Measurements from ENCODE around the gene MRPS33. TPM values are rescaled to one million over a fixed set of nuclear protein-coding genes. Genes with fewer than 3 reads are reported as not detected.
"Not testable (repeated sequence)": the region's sequence is repeated elsewhere in the genome, so short reads cannot be mapped to it uniquely, and the experiment has no call there.

MRPS33 gene
- total RNA-seq, 1 donor from 2014 or later: 42.0 TPM

DNA sequence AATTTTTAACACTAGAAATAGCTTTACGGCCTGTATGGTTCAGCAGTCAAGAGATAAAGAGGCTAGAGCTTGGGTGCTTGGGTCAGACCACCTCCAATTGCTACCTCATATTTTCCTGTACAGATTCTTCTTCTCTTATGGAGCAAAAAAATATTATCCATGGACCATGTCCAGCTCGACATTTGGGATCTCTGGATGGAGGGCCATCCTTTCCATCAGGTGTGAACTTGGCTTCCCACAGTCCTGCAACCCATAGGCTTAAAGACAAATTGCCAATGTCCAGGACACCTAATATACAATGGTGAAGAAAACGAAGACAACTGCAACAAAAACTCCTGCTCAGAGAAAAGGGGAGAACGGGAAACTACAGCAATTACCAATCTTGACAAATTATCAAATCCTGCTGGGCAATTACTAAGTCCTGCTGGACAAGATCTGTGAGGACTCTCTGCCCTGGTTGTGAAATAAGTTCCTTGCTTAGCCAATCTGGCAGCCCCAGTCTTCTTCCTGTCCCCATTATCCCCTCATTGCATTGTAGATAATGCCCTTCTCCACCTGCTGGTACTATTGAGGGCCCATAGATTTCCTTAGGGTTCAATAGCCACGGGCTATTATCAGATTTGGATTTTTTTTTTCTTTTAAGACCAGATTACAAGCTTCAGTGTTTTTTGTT, 48.1 kb downstream of the MRPS33 start:
- H3K4me3 Mint-ChIP-seq (ENCODE audit: unreplicated experiment): no peak overlapping the region
- no peaks in the 10 kb centered on the region for H3K36me3 Mint-ChIP-seq (ENCODE audit: unreplicated experiment)
- TF ChIP-seq, protein P1, sequence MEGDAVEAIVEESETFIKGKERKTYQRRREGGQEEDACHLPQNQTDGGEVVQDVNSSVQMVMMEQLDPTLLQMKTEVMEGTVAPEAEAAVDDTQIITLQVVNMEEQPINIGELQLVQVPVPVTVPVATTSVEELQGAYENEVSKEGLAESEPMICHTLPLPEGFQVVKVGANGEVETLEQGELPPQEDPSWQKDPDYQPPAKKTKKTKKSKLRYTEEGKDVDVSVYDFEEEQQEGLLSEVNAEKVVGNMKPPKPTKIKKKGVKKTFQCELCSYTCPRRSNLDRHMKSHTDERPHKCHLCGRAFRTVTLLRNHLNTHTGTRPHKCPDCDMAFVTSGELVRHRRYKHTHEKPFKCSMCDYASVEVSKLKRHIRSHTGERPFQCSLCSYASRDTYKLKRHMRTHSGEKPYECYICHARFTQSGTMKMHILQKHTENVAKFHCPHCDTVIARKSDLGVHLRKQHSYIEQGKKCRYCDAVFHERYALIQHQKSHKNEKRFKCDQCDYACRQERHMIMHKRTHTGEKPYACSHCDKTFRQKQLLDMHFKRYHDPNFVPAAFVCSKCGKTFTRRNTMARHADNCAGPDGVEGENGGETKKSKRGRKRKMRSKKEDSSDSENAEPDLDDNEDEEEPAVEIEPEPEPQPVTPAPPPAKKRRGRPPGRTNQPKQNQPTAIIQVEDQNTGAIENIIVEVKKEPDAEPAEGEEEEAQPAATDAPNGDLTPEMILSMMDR (IDR thresholded peaks at IDR 0.05): no peak
- H3K4me1 Mint-ChIP-seq (ENCODE audit: unreplicated experiment): no peaks in the 10 kb centered on the region
- H3K27ac Mint-ChIP-seq (ENCODE audit: unreplicated experiment): no peak overlapping the region
- H3K27me3 Mint-ChIP-seq (ENCODE audit: unreplicated experiment): peaks cover 19% of the 10 kb centered on the region
- peaks cover 4% of the 10 kb centered on the region for H3K9me3 Mint-ChIP-seq (ENCODE audit: unreplicated experiment)
- no peak for DNase-seq (ENCODE audit: extremely low spot score, unreplicated experiment)

DNA sequence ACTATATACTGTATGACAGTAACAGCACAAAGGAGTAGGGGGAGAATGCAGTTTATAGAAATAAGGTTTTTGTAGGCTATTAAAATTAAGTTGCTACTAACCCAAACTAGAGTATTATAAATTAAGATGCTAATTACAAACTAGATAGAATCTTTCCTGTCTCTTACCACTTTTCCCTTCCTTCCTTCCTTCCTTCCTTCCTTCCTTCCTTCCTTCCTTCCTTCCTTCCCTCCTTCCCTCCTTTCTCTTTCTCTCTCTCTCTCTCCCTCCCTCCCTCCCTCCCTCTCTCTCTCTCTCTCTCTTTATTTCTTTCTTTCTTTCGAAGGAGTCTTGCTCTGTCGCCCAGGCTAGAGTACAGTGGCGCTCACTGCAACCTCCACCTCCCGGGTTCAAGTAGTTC, 53.6 kb downstream of the MRPS33 start:
- H3K27ac Mint-ChIP-seq (ENCODE audit: unreplicated experiment): no peak overlapping the region
- no peaks in the 10 kb centered on the region for H3K36me3 Mint-ChIP-seq (ENCODE audit: unreplicated experiment)
- no peaks in the 10 kb centered on the region for H3K4me1 Mint-ChIP-seq (ENCODE audit: unreplicated experiment)
- TF ChIP-seq, protein P1 (IDR thresholded peaks at IDR 0.05): no peak
- no peak overlapping the region for H3K4me3 Mint-ChIP-seq (ENCODE audit: unreplicated experiment)
- peaks cover 8% of the 10 kb centered on the region for H3K9me3 Mint-ChIP-seq (ENCODE audit: unreplicated experiment)
- peaks cover 4% of the 10 kb centered on the region for H3K27me3 Mint-ChIP-seq (ENCODE audit: unreplicated experiment)
- no peak for DNase-seq (ENCODE audit: extremely low spot score, unreplicated experiment)

DNA sequence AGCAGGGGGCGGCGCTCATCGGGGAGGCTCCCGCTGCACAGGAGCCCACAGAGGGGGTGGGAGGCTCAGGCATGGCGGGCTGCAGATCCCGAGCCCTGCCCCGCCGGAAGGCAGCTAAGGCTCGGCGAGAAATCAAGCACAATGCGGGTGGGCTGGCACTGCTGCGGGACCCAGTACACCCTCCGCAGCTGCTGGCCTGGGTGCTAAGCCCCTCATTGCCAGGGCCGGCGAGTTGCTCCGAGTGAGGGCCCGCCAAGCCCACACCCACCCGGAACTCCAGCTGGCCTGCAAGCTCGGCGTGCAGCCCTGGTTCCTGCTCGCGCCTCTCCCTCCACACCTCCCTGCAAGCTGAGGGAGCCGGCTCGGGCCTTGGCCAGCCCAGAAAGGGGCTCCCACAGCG, 57.8 kb downstream of the MRPS33 start:
- H3K36me3 Mint-ChIP-seq (ENCODE audit: unreplicated experiment); H3K9me3 Mint-ChIP-seq (ENCODE audit: unreplicated experiment); H3K4me3 Mint-ChIP-seq (ENCODE audit: unreplicated experiment); H3K27me3 Mint-ChIP-seq (ENCODE audit: unreplicated experiment); H3K27ac Mint-ChIP-seq (ENCODE audit: unreplicated experiment); DNase-seq (ENCODE audit: extremely low spot score, unreplicated experiment); H3K4me1 Mint-ChIP-seq (ENCODE audit: unreplicated experiment): not testable (repeated sequence)

Other genes with a start within 250 kb of the MRPS33 start
- gene BRAF, start 90.0 kb downstream of the MRPS33 start, total RNA-seq: 24.1 and 25.8 TPM in 2 replicates
- 0.70 and 0.99 TPM in 2 replicates for gene TMEM178B, start 59.1 kb upstream of the MRPS33 start, total RNA-seq

Measured in osteocyte (in vitro differentiated cells).